Measurements from ENCODE around the gene SLITRK2.

- TF ChIP-seq CTCF (IDR thresholded peaks at IDR 0.05) (no peak), POLR2A (IDR thresholded peaks at IDR 0.05) (no peak)
Measured at GRCh38 chrX:145848857-145849256, 31.2 kb downstream of the SLITRK2 start.
